NCI-H2107 treated with DMSO at 0.1 percent for 48 hours (cell line): ENCODE data around the gene LPAR3.
"Not testable (repeated sequence)": the region's sequence is repeated elsewhere in the genome, so short reads cannot be mapped to it uniquely, and the experiment has no call there.

ENCODE experiments used
- DNase-seq: peaks from one replicate; lab custom pipeline; 2025; ENCODE audit not compliant: unreplicated experiment; lab: John Stamatoyannopoulos, UW

The LPAR3 gene

DNA sequence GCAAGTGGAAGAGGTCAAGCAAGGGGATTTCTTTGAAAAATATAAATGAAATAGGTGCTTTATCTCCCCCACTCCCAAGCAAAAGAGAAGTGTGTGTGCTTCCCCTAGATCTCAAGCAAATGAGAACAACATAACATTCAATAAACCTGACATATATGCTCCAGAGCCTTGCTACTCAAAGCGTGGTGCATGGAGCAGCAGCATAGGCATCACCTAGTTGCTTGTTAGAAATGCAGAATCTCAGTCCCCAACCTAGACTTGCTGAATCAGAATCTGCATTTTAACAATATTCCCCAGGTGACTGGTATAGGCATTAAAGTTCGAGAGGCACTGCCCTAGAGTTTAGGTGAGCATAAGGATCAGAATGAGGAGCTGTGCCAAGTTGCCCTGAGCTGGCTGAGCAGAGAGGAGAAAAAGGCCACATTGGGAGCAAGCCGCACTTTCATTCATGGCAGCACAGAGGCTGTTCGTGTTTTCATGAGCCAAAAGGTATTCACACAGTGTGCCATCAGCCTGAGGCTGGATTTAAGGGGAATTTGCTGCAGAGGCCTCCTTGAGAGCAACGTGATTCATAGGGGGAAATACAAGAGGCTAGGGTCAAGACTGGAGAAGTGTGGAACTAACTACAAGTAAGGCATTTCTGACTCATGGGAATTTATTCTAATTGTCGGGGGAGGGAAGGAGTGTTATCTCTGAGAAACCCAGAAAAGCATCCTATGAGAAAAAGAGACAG is 14.3 kb upstream of the LPAR3 start:
- no peak for DNase-seq

DNA sequence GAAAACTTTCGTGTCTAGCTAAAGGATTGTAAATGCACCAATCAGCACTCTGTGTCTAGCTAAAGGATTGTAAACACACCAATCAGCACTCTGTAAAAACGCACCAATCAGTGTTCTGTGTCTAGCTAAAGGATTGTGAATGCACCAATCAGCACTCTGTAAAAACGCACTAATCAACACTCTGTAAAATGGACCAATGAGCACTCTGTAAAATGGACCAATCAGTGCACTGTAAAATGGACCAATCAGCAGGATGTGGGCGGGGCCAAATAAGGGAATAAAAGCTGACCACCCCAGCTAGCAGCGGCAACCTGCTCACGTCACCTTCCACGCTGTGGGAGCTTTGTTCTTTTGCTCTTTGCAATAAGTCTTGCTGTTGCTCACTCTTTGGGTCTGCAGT is 9.7 kb upstream of the LPAR3 start:
- not testable (repeated sequence) for DNase-seq

DNA sequence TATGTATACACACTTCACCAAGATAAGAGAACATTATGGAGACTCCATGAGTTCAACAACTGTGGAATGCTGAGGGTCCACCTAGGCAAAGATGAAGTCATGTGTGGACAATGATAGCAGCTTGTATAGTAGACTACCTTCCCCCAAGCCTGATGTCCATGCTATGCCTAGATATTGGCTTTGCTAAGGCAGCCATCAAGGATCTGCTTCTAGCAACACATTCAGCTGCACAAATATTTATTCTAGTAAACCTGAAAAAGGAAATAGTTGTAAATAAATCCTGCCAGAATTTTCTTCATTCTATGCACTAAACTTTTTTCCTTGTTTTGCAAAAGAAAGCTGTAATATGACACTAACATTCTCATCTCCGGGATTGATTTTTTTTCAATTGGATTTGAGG is 7.0 kb upstream of the LPAR3 start:
- DNase-seq = no peak

DNA sequence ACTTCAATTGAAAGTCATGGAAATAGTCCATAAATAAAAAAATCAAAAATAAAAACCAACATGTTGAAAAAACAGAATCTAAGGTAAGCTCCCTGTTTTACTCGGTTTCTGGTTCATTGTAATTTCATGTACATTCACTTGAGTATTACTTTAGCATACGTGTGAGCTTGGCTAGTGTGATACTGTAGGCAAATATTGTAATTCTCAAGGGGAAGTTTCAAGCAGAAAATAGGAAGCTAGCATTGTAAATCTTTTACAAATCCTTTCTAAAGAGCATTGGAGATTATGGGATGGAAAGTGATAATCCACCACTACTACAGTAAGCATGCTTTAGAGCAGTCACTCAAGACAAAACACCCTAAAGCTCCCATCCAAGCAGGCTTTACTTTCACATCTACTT is 3.3 kb upstream of the LPAR3 start:
- DNase-seq = no peak

DNA sequence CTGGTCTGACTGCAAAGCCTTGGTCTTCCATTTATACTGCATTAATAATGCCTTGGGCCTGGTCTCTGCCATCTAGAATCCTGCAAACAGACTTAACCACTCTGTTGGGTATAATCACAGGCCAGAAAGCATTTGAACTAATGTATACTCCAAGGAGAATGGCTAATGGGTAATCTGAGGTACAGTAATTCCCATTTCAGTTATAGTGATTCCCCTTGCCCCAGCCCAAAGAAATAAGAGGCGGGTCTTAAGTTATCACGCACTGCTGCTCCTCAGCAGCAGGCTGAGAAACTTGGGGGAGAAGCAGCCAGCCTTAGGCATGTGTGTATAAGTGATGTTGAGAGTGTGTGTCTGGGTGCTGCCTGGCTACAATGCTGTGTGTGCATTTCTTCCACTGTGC is 2.4 kb downstream of the LPAR3 start:
- no peak for DNase-seq

DNA sequence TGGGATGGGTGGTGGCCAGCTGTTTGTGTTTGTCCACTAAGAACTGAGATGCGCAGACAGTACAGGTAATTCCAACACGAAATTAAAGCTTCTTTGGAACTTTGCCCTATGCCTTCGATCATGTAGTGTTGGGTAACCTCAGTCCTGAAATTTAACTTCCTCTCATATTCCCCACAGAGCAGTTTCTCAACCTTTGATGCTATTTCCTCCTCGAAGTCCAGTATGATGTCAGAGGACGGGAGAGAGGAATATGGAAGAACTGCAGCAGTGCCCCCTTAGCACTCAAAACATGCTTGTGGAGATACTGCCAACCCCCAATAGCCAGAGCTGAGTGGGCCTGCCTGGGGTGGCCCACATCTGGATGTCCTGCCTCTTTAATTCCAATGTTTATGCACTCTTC is 3.6 kb downstream of the LPAR3 start:
- DNase-seq = no peak

DNA sequence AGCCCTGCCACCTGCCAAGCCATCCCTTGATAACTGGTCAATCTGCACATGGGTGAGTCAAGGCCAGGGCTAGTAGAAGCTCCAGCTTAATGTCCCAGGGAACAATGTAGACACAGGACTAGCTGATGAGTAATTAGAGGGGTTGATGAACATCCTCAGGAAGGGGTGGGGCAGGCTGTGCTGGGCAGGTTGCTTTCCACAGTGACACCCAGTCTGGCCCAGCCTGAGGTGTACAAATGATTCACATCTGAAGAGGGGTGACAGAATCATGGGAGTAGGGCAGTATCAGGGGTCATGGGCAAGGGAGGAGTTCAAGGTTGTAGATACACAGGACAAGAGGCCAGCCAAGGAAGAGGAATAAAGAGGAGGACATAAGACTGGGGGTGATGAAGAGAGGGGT is 4.3 kb downstream of the LPAR3 start:
- no peak for DNase-seq

DNA sequence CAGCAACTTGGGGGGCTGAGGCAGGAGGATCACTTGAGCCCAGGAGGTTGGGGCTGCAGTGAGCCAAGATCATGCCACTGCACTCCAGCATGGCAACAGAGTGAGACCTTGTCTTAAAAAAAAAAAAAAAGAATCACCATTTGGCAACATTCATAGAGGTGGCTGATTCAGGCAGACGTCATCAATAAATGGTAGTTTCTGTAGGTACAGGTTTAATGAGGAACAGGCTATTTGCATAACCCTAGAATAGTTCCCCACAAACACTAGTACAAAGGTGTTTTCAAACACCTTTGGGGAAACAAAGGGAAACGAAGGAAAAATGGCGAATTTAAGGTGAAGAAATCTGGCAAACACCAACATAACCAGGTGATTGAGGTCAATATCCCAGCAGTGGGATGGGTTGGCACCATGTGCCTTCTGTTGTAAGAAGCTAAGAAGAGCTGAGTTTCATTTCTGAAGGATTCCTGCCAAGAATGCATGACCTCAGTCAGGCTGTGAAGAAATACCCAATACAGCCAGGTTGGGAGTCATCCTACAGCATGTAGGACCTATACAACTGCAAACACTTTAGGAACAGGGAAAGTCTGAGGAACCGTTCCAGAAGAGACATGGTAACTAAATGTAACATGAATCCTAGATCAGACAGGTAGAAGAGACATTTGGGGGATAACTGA is 5.6 kb downstream of the LPAR3 start:
- no peak for DNase-seq

DNA sequence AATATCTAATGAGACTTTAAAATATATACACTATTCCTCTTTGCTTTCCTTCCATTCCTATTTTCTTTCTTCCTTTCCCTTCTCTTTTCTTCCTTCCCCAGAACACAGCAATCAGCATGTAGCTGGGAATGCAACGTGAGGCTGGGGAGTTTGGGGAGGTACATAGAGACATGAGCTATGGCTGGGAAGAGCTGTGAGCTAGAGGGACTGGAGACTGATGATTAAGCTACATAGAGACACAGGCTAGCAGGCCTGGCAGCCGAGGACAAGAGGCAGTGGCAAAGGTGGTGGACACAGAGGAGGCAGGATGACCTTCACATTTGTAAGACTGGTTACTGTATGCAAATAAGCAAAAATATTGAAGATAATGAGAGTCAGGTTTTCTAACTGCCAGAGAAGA is 7.5 kb downstream of the LPAR3 start:
- DNase-seq = no peak

DNA sequence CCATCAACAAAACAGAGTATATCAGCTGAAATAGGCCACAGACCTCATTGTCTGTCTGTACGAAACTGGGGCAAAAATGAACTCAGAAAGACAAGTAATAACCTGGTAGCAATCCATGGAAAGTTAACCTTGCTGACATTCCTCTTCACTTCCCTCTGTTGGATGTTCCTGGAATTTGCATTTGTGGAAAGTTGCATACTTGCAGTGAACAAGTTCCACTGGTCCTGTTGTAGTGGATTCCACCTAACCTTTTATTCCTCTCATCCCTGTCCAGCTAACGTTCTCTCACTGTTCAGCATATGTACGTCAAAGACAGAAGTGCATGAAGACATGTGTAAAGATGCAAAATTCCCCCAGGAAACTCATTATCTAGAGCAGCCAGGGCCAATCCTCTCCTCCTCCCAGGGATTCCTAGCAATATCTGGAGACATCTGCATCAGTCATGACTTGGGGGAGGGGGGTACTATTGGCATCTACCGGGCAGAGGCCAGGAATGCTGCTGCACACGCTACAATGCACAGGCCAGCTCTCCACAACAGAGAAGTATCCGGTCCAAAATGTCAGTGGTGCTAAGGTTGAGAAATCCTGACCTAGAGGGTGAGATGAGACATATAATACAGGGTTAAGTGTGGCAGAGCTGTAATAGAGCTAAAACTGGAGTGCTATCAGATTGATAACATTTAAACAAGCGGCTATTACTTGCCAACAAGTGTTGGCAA is 8.2 kb downstream of the LPAR3 start:
- no peak for DNase-seq

DNA sequence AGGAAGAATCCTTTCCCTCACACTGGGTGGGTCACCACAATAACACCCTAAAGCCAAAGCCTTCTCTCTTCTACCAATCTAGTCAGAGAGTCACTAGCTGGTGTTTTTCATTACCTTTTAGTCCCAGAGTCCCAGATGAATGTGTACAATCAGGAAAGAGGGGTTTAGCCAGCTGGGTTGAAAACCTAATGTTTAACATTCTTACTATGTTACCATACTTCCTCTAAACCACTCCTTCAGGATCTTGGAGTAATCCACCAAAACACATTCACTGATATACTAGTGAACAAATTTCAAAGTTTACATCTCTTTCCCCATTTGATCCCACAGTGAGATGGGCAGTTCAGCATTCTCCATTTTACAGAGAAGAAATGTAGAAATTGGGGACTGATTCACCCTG is 9.7 kb downstream of the LPAR3 start:
- DNase-seq = no peak

DNA sequence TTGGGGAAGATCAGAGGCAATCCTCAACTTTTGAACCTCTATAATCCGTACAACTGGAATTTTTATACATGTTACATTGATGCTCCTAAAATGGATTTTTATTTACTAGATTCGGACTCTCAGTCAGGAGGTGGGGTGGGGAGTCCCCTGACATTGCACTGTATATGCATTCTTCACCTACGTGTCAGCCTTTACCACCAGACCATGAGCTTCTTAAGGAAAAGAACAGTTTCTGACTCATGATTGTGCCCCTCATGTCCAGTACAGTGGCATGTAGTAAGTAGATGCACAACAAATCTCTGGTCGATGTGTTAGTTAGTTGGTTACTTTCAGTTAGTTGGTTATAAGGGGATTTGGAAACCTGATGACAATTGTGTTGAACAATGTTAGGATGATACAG is 15.4 kb downstream of the LPAR3 start:
- no peak for DNase-seq

DNA sequence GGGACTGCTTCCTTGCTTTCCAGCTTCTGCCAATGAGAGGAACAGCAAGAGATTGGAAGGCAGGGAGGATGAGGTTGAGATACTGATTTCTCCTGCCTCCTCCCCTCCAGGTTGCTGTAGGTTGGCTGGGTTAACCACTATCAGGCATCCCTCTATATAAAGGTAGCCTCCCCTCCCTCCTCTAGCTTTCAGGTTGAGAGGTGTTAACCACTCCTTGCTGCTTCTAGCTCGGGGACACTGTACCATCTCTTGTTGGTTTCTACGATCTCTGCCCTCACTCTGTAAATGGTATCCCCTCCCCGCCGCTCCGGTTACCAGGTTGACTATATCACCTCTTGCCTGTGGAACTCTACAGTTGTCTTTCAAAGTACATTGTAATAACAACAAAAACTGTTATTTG is 16.7 kb downstream of the LPAR3 start:
- no peak for DNase-seq

DNA sequence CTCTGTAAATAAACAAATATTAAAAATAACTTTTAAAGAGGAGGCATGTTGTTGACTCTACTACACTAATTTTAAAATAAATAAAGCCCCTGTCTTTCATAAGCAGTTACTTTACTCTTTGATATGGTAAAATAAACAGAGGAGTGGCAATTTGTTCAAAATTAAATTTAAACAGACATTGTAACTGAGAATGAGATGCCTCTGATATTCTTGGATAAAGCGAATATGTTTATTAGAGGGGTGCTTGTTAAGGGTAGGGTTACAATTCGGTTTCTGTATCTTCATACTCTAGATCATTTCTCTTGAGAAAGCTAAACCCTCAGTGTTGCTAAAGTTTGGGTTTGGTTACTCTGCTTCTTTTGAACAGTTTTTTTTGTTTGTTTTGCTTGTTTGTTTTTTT is 19.6 kb downstream of the LPAR3 start:
- no peak for DNase-seq

DNA sequence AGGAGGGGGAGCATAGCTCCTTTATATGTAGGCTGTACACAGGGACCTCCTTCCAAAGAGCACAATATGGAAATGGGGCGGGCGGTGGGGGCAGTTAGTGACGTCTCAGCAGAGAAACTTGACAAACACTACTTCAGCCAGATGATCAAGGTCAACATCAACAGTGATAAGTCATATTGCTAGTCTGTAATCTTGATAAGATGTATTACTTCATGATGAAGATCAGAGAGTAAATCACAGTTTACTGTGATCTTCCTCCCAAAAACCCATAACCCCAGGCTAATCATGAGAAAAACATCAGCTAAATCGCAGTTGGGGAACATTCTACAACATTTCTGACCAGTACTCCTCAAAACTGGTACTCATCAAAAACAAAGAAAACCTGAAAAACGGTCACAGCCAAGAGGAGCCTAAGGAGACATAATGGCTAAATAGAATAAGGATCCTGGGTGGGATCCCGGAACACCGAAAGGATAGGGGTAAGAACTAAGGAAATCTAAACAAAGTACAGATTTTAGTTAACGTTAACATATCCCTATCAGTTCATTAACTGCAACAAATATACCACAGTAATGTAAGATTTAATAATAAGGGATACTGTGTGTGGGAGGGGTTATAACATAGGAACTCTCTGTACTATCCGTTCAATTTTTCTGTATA is 20.2 kb downstream of the LPAR3 start:
- no peak for DNase-seq

DNA sequence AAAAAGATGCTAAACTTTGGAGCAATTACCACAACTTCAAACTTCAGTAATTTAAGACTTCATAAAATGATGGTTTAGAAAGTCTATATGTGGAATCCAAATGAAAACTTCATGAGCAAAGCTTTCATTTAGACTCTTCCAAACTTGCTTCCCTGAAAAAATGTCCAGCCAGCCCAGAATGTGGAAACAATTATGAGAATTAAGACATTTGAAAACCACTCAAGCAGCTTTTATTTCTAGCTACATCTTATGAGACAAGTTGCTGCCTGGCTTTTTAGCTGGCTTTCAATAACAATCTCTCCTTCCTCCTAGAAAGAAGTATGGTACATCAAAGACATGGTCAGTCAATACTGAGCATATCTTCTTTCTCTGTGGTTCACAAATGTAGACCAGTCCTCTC is 21.8 kb downstream of the LPAR3 start:
- DNase-seq = no peak

DNA sequence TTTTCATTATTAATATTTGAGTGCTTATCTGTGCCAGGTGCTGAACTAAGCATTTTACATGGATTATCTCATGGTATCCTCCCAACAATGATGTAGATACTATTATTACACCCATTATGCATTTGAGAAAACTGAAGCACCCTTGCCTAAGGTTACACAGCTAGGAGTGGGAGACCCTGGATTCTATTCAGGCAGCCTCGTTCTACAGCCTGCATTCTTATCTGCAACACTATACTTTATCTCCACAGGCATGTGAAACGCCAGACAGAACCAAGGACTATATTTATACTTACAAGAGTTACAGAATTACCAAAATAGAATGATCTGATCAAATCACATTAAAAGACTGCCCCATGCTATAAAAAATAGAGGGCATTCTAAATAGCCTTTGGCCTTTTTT is 22.4 kb downstream of the LPAR3 start:
- no peak for DNase-seq

DNA sequence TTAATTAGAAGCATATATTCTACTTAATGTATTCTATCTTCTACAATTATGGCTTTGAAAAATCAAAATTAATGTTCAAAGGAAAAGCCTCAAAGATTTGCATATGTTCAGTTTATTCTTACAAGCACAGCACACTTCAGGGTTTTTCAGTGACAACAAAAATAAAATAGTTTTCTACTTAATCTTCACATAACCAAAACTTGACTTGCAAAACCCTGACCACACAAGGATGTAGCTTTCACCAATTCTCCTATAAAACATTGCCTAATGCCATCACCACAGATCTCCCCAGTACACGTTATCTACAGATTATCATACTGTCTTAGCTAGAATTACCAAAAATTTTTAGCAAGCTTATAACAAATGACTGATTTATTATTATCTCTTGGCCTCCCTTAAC is 23.3 kb downstream of the LPAR3 start:
- DNase-seq = no peak

DNA sequence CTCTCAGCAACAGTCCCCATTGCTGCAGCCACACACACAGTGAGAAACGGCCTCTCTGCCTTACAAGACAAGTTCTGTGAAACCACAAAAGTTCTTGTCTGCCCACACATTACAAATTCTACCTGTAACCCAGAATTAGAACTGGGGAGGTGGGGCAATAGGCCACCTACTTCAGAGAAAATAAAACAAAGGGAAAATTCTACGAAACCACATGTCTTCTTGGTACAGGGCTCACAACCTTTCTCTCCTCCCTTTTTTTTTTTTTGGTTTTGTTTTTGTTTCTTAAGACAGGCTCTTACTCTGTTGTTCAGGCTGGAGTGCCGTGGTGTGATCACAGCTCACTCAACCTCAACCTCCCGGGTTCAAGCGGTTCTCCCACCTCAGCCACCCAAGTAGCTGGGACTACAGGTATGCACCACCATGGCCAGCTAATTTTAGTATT is 30.2 kb downstream of the LPAR3 start:
- DNase-seq = no peak

DNA sequence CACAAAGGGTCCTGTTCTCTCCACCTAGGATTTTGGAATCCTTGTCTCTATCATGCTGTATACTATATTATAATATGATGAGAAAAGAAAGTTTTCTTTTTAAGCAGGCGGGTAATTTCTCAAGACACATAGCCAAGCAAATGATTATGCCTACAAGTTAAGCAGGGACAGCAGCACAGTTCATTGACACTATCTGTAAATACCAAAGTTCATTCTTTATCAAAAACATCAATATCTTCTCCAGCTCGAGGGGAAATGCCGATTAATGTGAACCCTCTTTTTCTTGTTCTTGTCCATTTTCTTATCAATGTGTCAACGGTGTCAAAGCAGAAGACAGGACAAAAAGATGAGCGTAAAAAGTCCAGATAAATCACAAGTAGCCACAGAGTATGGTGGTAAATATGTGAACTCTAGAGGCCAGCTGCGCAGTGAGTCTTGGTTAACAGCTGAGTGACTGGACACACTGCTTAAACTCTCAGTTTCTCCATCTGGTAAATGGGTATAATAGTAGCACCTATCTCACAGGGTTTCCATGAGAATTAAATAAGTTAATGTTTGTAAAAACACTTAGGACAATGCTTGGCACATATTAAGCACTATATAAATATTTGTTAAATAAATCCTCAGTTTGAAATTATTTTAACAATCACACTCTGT is 30.9 kb downstream of the LPAR3 start:
- DNase-seq = no peak

DNA sequence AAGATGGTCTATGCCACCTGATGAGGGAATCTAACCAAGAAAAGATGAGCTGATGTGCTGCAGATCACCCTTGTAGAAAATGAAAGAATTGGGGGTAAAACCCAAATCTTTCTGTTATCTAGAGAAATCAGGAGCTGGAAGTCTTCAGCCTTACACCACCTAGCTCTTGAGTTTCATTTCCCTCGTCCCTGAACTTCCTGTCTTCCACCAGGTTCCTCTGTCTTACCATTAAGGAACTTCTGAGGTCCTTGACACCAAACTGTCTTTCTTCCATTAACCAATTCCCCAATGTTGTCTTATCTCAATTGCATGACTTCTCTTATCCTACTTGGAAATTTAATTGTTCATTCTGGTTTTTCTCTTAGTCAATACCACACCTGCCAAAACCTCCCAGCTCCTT is 31.5 kb downstream of the LPAR3 start:
- no peak for DNase-seq
